ENCODE measurements around the gene NEURL2.
A peak's percentile ranks its signal among the peaks of the same experiment; 100 is the strongest.
"Not testable (repeated sequence)": the region's sequence is repeated elsewhere in the genome, so short reads cannot be mapped to it uniquely, and the experiment has no call there.

NEURL2 gene

DNA sequence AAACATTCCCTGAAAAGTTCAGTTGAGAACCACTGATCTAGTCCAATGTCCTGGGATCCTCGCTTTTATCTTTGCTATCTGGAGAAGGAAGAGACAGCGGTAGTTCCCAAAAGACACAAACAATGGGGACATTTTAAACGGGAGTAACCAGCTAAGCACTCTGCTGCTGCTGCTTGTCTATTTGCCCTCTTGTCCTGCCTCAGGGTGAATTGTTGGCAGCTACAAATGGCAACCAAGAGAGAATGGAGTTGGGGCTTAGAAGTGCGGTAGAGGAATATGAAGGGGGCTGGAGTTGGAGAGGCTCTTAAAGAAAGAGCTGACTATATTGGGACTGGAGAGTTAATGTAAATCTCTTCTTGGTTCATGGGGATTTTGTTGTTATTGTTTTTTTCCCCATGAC lies 16.4 kb downstream of the NEURL2 start:
- no peak for DNase-seq

DNA sequence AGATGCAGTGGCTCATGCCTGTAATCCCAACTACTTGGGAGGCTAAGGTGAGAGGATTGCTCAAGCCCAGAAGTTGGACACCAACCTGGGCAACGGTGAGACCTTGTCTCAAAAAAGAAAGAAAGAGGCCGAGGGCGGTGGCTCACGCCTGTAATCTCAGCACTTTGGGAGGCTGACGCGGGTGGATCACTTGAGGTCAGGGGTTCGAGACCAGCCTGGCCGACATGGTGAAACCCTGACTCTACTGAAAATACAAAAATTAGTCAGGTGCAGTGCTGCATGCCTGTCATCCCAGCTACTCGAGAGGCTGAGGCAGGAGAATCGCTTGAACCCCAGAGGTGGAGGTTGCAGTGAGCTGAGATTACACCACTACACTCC lies 16.9 kb downstream of the NEURL2 start:
- not testable (repeated sequence) for DNase-seq

DNA sequence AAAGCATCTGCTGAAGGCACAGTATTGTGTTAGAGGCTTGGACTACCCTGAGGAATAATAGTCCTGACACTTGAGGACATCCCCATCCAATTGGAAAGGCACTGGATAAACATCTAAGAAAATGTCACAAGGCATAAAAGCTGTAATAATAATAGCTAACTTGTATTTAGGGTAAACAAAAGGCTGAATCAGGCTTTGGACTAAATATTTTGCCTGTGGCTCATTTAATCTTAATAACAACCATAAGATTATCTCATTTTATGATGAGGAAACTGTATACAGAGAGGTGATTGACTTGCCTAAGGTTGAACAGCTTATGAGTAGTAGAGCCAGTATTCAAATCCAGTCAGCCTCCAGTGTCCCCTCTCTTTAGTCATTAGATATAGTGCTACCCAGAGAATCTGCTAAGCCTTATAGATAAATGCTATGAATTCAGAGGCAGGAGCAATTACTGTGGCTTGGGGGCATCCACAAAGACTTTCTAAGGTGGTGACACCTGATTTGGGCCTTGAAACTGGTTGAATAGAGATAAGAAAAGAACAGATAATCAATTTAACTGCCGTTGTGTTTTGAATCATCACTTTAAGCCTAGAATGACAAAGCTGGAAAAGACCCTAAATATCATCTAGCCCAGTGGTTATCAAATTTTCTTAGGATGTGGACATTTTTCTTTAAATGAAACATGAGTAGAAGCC lies 17.5 kb downstream of the NEURL2 start:
- DNase-seq: no peak

DNA sequence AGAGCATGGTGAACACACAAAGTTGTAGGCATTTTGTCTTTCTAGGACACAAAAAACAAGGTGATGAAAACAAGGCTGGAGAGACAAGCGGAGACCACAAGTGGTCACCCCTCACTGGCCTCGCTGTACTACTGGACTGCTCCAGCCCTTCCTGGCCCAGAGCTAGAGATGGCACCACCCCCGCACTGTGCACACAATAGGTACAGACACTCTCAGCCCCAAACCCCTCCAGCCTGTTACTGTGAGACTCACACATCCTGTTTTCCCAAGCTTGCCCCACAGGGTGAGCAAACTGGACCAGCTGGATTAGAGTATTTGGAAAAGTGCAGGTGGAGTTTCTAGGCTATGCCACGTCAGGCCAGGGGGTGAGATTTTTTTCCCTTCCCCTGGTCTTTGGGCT lies 18.4 kb downstream of the NEURL2 start:
- DNase-seq: no peak

DNA sequence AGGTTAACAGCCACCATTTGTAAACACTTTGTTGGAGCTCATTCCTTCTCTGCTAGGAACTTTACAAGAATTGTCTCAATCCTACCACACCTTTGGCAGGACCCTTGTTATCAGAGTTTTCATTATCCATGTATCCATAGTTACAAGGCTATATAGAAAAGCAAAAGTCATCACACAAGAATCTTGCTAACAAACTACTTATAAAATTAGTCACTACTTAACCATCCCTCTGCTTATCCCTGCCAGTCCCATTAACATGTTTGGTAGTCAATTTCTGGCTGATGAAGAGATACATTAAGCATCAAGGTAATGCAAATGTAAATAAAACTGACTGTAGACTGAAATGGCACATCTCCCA lies 23.2 kb downstream of the NEURL2 start:
- no peak for DNase-seq

DNA sequence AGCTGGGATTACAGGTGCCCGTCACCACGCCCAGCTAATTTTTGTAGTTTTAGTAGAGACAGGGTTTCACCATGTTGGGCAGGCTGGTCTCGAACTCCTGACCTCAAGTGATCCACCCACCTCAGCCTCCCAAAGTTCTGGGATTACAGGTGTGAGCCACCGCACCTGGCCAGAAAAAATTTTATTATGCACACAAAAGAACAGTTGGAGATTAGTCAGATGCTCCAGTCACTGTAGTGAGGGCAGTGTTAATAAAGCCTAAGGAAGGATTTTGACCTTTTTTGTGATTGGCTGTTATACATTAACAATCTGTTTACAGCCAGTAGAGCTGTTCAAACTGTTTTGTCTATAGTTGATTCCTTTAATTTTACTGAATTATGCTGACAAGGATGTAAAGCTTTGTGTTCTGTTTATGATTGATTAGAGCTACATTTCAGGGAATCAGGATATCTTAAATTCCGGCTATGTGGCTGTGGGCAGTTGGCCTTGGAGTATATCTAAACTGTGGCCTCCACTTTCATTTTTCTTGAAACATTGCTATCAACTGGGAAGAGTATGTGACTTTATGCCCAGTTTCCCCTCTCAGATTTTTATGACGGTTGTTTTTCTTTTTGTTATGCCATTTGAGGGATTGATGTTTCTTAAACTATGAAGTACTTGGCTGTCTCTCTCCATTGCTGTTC lies 23.7 kb downstream of the NEURL2 start:
- no peak for DNase-seq

DNA sequence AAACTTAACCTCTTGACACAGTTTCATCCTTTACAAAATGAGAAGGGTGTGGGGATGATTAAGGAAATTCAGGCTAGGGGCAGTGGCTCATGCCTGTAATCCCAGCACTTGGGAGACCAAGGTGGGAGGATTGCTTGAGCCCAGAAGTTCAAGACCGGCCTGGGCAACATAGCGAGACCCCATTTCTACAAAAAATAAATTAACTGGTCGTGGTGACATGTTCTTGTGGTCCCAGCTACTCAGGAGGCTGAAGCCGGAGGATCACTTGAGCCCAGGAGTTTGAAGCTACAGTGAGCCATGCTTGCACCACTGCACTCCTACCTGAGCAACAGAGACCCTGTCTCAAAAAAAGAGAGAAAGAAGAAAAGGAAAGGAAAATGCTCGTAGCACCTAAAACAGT lies 24.6 kb downstream of the NEURL2 start:
- DNase-seq: no peak

DNA sequence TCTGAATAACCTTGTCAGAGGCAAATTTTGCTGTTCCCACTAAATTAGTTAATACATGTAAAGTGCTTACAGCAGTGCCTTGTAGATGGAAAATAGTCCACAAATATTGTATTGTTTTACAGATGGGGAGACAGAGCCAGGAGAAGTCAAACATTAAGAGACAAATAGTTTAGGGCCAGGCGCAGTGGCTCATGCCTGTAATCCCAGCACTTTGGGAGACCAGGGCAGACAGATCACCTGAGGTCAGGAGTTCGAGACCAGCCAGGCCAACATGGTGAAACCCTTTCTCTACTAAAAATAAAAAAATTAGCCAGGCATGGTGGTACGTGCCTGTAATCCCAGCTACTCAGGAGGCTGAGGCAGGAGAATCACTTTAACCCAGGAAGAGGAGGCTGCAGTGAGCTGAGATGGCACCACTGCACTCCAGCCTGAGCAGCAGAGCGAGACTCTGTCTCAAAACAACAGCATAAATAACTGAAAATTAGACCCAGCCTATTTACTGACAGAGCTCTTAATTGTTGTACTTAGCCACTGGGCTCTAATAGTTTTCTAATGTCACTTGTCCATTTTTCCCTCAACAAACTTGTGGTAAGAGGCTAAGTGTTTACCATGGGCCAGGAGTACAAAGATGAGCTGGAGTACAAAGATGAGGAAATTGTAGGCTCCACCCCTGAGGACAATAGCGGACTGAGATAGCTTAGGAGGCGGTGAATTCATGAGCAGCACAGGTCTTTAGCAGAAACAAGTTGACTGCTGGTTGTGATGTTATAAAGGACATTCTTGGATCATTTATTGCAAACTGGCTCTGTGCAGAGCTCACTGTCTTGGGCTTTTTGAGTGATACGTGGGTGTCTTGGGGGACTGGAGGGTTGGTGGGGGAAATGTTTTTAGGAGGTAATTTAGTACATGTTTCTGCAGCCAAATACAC lies 27.2 kb downstream of the NEURL2 start:
- DNase-seq: no peak

DNA sequence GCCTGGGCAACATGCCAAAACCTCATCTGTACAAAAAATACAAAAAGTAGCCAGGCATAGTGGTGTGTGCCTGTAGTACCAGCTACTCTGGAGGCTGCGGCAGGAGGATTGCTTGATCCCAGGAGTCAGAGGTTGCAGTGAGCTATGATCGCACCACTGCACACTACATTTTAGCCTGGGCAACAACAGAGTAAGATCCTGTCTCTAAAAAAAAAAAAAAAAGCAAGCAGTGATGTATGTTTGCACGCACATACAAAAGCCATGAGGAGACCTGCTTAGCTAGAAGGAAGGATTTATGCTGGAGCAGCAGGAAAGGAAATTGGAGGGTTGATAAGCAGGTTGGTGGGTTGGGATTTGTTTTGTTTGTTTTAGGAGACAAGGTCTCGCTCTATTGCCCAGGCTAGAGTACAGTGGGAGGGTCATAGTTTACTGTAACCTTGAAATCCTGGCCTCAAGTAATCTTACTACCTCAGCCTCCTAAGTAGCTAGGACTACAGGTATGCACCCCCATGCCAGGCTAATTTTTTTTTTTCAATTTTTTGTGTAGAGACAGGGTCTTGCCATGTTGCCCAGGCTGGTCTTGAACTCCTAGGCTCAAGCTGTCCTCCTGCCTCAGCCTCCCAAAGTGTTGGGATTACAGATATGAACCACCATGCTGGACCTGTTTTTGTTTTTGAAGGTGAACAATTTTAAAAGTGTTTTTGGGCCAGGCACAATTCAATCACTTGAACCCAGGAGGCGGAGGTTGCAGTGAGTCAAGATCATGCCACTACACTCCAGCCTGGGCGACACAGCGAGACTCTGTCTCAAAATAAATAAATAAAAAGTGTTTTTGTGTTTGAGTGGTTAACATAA lies 29.6 kb downstream of the NEURL2 start:
- DNase-seq: peak in 1 of 56 donors; percentile 2

DNA sequence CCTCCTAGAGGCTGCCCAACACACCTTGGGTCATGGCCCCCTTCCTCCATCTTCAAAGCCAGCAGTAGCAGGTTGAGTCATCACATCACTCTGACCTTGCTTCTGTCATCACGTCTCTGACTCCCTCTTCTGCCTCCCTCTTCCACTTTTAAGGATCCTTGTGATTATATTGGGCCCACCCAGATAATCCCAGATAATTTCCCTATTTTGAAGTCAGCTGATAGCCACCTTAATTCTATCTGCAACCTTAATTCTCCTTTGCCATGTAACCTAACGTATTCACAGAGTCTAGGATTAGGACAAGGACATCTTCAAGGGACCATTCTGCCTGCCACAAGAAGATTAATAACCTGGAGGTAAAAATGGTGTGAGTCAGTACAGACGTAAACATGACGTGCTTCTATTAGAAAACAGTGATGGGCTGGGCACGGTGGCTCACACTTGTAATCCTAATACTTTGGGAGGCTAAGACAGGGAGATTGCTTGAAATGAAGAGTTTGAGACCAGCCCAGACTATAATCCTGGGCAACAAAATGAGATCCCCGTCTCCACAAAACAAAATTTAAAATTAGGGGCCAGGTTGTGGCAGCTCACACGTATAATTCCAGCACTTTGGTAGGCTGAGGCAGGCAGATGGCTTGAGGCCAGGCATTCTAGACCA lies 30.3 kb downstream of the NEURL2 start:
- DNase-seq: no peak

DNA sequence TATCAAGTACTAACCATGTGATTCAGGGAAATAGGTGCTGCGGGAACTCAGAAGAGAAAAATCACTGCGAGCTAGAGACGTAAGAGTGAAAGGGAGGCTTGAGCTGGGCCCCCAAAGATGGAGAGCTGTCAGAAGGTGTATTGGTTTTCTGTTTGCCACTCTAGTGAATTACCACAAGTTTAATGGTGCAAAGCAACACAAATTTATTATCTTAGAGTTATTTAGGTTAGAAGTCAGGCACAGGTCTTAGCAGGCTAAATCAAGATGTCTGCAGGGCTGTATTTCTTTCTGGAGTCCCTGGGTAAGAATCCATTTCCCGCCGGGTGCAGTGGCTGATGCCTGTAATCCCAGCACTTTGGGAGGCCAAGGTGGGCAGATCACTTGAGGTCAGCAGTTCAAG lies 31.1 kb downstream of the NEURL2 start:
- no peak for DNase-seq

DNA sequence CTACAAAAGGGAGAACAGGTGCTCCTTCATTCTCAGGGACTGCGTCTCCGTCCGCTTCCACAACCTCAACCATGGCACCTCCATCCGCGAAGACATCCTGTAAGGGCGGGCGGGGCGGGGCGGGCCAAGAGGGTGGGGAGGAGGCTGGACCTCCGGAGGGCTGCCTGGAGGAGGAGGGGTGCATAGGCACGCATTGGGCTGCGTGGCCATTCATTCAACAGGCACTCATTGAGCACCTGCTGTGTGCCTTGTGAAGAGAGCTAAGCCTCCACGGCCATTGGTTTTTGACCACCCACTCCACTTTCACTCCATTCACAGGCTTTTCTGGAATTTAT lies 33.2 kb downstream of the NEURL2 start:
- DNase-seq: peak in 7 of 56 donors; percentile 37 to 63 (median 54)

DNA sequence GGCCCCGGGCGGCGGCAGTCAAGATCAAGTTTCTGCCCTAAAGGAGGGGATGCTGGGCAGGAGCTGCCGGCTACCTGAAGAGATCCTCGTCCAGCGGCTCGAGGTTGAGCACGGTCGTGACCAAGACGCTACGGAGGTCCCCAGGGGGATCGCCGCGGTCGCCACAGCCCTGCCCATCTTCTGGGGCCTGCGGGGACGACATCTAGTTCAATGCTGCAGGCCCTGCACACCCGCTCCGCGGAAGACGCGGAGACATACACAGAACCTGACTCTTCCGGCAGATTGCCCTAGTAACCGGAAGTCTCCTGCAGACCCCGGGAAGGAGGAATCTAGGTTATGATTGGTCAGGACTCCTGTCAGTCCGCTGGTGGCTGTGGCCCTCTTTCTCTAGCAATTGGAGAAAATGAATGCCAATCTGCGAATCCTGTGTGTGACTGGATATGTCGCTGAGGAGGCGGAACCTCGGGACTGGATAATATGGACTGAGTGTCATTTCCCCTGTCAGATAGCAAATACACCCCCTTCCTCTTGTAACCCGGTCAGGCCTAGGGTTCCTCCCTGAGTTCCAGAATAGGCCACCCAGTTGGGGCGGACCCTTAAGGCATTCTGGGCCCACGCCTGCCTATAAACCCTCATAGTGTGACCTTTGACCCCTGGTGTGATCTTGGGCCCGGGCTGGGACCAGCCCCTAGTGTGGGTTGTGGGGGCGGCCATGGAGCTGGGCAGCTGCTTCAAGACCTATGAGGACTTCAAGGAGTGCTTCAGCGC lies 33.7 kb downstream of the NEURL2 start, which contains the start of the genes ACOT8 and ZSWIM3:
Gene ACOT8 (minus strand): TSS at position 279 of the 768 bp plus-strand sequence. CDS start 77 bp downstream, at position 202.
Gene ZSWIM3 (plus strand): TSS at position 501 of the 768 bp plus-strand sequence. CDS start 212 bp downstream, at position 713.
- peak; percentile 61 to 98 (median 92) for DNase-seq

DNA sequence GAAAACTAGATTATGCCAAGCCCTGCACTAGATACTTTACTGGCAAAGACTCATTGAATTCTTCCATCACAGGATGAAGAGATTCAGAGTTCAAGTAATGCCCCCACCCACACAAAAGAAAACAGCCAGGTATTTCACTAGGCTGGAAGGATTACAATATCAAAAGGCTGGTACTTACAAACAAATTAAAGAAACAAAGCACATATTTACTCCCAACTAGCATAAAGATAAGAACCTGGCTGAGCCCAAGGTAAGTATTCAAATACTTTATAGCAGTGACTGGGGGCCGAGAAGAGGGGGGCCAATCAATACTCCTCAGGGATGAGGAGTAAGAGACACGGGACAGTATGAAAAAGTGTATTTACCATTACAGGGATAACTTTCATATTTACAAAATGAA lies 37.5 kb downstream of the NEURL2 start:
- no peak for DNase-seq

DNA sequence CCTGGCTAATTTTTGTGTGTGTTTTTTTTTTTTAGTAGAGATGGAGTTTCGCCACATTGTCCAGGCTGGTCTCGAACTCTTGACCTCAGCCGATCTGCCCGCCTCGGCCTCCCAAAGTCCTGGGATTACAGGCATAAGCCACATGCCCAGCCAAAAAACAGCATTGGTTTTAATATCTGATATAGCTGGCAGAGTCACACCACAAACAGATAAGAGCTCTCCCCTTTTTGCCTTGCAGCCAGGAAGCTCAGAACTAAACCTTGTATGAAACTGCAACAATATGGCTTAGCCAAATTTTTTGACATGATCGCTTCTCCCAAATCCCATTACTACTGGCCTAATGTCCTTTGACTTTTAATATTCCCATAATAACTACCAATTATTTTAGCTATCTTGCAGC lies 38.7 kb downstream of the NEURL2 start:
- DNase-seq: no peak

DNA sequence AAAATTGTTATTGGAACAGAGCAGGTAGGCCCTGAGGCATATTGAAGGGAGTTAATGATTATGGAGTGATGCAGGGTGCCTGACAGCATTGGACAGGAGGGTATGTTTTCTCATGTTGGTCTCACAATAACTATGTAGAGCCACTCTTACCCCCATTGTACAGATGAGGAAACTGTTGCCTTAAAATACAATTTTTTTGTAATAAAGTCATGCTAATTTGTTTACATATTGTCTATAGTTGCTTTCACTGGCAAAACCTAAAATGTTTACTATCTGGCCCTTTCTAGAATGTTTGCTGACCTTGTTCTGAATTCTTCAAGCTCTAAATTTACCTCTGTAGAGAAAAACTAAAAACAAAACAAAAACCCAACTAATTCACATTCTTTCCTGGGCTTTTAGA lies 39.5 kb downstream of the NEURL2 start:
- DNase-seq: no peak

DNA sequence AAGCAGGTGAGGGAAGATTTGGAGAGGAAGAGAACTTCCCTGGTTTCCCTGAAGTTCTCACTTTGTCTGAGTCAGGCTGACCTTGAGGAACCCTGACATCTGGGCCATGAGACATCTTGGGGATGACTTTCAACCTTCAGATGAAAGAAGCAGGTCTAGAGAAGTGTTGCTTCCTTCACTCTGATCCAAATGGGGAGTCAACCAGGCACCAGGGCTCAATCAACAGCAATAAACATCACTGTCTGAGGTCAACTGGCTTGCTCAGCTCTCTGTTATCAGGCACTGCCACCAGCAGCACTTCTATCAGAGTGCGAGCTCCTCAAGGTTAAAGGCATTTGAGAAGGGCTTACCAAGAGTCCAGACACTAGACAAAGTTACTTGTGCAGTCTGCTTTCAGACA lies 40.1 kb downstream of the NEURL2 start:
- no peak for DNase-seq

DNA sequence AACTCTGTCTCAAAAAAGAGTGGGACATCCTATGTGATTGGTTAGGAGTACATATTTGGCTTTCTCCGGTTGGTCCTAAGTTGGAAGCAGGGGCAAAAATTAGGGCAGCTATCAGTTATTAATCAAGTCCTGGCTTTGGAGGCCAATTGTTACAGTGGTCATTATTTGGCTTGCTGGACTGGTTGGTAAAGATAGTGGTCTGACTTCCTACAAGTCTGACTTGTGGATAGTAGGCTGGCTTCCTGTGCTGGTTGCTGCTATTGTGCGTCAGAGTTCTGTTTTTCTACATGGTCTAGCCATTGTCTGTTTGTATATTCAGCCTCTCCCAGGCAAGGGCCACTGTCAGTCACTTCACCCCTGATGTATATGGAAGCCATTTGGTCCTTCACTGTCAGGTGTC lies 40.8 kb downstream of the NEURL2 start:
- DNase-seq: no peak

DNA sequence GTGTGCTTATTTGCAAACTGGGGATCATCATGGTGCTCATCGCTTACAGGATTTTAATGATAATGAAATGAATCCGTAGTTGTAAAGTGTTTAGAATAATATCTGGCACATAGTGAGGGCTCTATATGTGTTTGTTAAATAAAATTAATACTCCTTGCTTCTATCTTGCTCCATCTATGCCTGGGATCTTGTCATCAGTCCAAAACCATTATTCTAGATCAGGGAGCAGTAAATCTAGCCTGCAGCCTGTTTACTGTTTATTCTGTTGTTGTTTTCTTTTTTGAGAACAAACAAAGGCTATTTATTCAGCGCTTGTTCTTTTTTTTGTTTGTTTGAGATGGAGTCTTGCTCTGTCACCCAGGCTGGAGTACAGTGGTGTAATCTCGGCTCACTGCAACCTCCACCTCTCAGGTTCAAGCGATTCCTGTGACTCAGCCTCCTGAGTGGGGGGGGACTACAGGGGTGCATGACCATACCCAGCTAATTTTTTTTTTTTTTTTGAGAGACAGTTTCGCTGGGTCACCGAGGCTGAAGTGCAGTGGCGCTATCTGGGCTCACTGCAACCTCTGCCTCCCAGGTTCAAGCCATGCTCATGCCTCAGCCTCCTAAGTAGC lies 41.9 kb downstream of the NEURL2 start:
- DNase-seq: no peak
